Measurements from ENCODE around the gene LIPC.

GRCh38 chr15:58424722-58425121 lies 7.1 kb upstream of the LIPC start:
- TF ChIP-seq CTCF (IDR thresholded peaks at IDR 0.05), result no peak
- no peak for TF ChIP-seq POLR2A (IDR thresholded peaks at IDR 0.05)
